HepG2 (cell line): ENCODE results near the gene TMEM187. TPM values are rescaled to one million over a fixed set of nuclear protein-coding genes. Genes with fewer than 3 reads are reported as not detected.

Experiments
- ATAC-seq: fragments of 200-7000 bp; cut with Tn5 transposase; 3 replicates; pipeline ENCODE4 v1.9.1; 2020; ENCODE audit warnings: mild to moderate bottlenecking, moderate library complexity
- BruUV-seq: library from RNA; stranded (reverse); fragments of 400-500 nt; replicated peaks from 2 replicates; lab custom pipeline; 2021; lab: Mats Ljungman, UMichigan
- CTCF ChIA-PET: fragments of 300-600 bp; formaldehyde crosslinking; extraction: SDS; loops from one replicate; lab custom pipeline; 2021; ENCODE audit warnings: low total read pairs, inconsistent platforms, low intra/inter-chr PET ratio; lab: Yijun Ruan, JAX
- POLR2A ChIA-PET: fragments of 350-600 bp; sonication (Branson Sonifier 250); formaldehyde crosslinking; loops from one replicate; lab custom pipeline; 2020; ENCODE audit warnings: antibody characterized with exemption, inconsistent platforms; lab: Yijun Ruan, JAX
- DNase-seq: peaks from one replicate; pipeline ENCODE4 v3.0.0-alpha.2; 2015; ENCODE audit warnings: low spot score
- FAIRE-seq: peaks from 3 replicates; lab custom pipeline; 2011; peaks lifted over from hg19 to GRCh38; lab: Jason Lieb, UNC
- H2AFZ ChIP-seq: one replicate; pipeline ENCODE4 v1.6.1; 2011; ENCODE audit warnings: low read length, inconsistent platforms
- H3K27ac ChIP-seq: fragments of 300-600 bp; 3 replicates; pipeline ENCODE4 v1.8.0; 2011; ENCODE audit warnings: mixed run types, mild to moderate bottlenecking, mixed read lengths, low read length, inconsistent platforms; ENCODE audit not compliant: insufficient read depth; ENCODE audit errors: extremely low read length
- H3K27me3 ChIP-seq, 2 experiments: fragments of 200-600 bp in 1 of 2; 2 replicates in 1 of 2; 3 replicates in 1 of 2; pipeline versions ENCODE4 v1.6.0 to v1.8.0; 2011; ENCODE audit warnings: low read length in 2 of 2, mild to moderate bottlenecking in 2 of 2, moderate library complexity in 2 of 2, inconsistent platforms in 1 of 2; ENCODE audit not compliant: insufficient read depth in 2 of 2, control insufficient read depth in 1 of 2
- H3K36me3 ChIP-seq, 2 experiments: fragments of 200-600 bp in 1 of 2; replicated peaks in 1 of 2; 2 replicates in 1 of 2; 3 replicates in 1 of 2; pipeline versions ENCODE4 v1.5.1 to v1.8.0; 2011; ENCODE audit warnings: low read length in 2 of 2, inconsistent platforms in 1 of 2; ENCODE audit not compliant: insufficient read depth in 2 of 2, control insufficient read depth in 1 of 2
- H3K4me1 ChIP-seq: 2 replicates; pipeline ENCODE4 v1.5.1; 2012; ENCODE audit warnings: low read length, inconsistent platforms; ENCODE audit not compliant: insufficient read depth
- H3K4me2 ChIP-seq: 2 replicates; pipeline ENCODE4 v1.6.0; 2011; ENCODE audit warnings: low read depth, low read length, inconsistent platforms
- H3K4me3 ChIP-seq, 3 experiments: fragments of 200-600 bp in 1 of 3; sonication (generic), shearing (Covaris generic) in 1 of 3; replicated peaks in 1 of 3; 2 replicates each; pipeline ENCODE4 v1.5.1; 2011 to 2016; ENCODE audit warnings: low read length in 3 of 3, inconsistent platforms in 2 of 3, low read depth in 2 of 3, mild to moderate bottlenecking in 2 of 3, control low read depth in 1 of 3, mixed read lengths in 1 of 3; ENCODE audit not compliant: insufficient read depth in 1 of 3
- H3K79me2 ChIP-seq: one replicate; pipeline ENCODE4 v1.6.1; 2011; ENCODE audit warnings: low read length, inconsistent platforms; ENCODE audit not compliant: insufficient read depth
- H3K9ac ChIP-seq: 2 replicates; pipeline ENCODE4 v1.6.0; 2011; ENCODE audit warnings: mild to moderate bottlenecking, low read depth, low read length, inconsistent platforms; ENCODE audit not compliant: insufficient read depth
- H3K9me3 ChIP-seq: 2 replicates; pipeline ENCODE4 v1.5.1; 2012; ENCODE audit warnings: mild to moderate bottlenecking, low read length
- H4K20me1 ChIP-seq: 2 replicates; pipeline ENCODE4 v1.6.0; 2011; ENCODE audit warnings: inconsistent platforms, mild to moderate bottlenecking, low read length, moderate library complexity; ENCODE audit not compliant: insufficient read depth
- CHCHD3 ChIP-seq: sonication (generic); formaldehyde crosslinking; IDR thresholded peaks from 2 replicates; pipeline ENCODE4 v1.8.0; 2022; ENCODE audit warnings: mild to moderate bottlenecking, missing genetic modification reagents, moderate library complexity
- MEIS2 ChIP-seq: sonication (generic); formaldehyde crosslinking; IDR thresholded peaks from 2 replicates; pipeline ENCODE4 v1.9.0; 2021; ENCODE audit warnings: mild to moderate bottlenecking, missing genetic modification reagents
- MTERF4 ChIP-seq: sonication (generic); formaldehyde crosslinking; IDR thresholded peaks from 2 replicates; pipeline ENCODE4 v1.8.0; 2023; ENCODE audit warnings: mild to moderate bottlenecking, missing genetic modification reagents
- PAWR ChIP-seq: sonication (generic); formaldehyde crosslinking; IDR thresholded peaks from 2 replicates; pipeline ENCODE4 v1.4.0; 2020; ENCODE audit warnings: missing genetic modification reagents, mild to moderate bottlenecking, borderline replicate concordance
- PBX2 ChIP-seq: IDR thresholded peaks from 2 replicates; pipeline ENCODE4 v1.6.1; 2016; ENCODE audit warnings: control low read depth
- RORA ChIP-seq: sonication (generic); formaldehyde crosslinking; IDR thresholded peaks from 2 replicates; pipeline ENCODE4 v1.5.0; 2020; ENCODE audit warnings: mild to moderate bottlenecking, missing genetic modification reagents, moderate library complexity
- SMARCC2 ChIP-seq: fragments of 450-650 bp; IDR thresholded peaks from 2 replicates; pipeline ENCODE4 v1.6.1; 2017; ENCODE audit warnings: antibody characterized with exemption, mild to moderate bottlenecking
- TFDP1 ChIP-seq: IDR thresholded peaks from 2 replicates; pipeline ENCODE4 v1.6.1; 2016; ENCODE audit warnings: missing compliant biosample characterization, missing genetic modification reagents, borderline replicate concordance
- THAP9 ChIP-seq: sonication (generic); formaldehyde crosslinking; IDR thresholded peaks from 2 replicates; pipeline ENCODE4; 2020; ENCODE audit warnings: missing genetic modification reagents, mild to moderate bottlenecking, borderline replicate concordance
- ZNF326 ChIP-seq: sonication (generic); formaldehyde crosslinking; IDR thresholded peaks from 2 replicates; pipeline ENCODE4 v1.4.0; 2020; ENCODE audit warnings: missing genetic modification reagents, borderline replicate concordance
- WGBS: methylation state at CpG from one replicate; pipeline ENCODE4 v1.1.6; 2017; ENCODE audit warnings: low lambda C conversion rate; 5-methylcytosine and 5-hydroxymethylcytosine counted together
- in situ Hi-C: cut with HindIII; loops from 2 replicates; pipeline ENCODE4 v1.10.0; 2017; ENCODE audit warnings: low pct_unique_long_range_greater_than_20kb; ENCODE audit not compliant: extremely low pct_ligation_motif_present
- intact Hi-C: fragments of 100-400 bp; cut with micrococcal nuclease; formaldehyde crosslinking; loops from one replicate; pipeline ENCODE4 v1.10.0; 2022; ENCODE audit not compliant: unreplicated experiment
- polyA plus RNA-seq, 8 experiments: library from polyadenylated mRNA; depleted of rRNA in 3 of 8; stranded (reverse) in 7 of 8; unstranded in 1 of 8; fragments of >200 nt; fragmentation: Illumina TruSeq in 4 of 8; extraction: Trizol in 4 of 8; gene quantifications; 2 replicates each; pipeline versions ENCODE4 v1.2.1 to v1.2.3, GENCODE V29; 2011 to 2016; ENCODE audit warnings: low read depth in 4 of 8, missing spikeins in 1 of 8, mixed read lengths in 1 of 8; ENCODE audit not compliant: insufficient read depth in 1 of 8
- total RNA-seq, 5 experiments: library from RNA; depleted of rRNA; stranded (reverse); fragments of >200 nt; fragmentation: Illumina TruSeq; extraction: Trizol; gene quantifications; 2 replicates each; pipeline ENCODE4 v1.2.3, GENCODE V29; 2016; ENCODE audit warnings: low read depth in 1 of 5

The TMEM187 gene
- total and polyA plus RNA-seq, 2 of the 13 experiments (the other 11 are each of a cell fraction or from before 2014, with no cell fraction given), result 2.2 to 6.2 TPM

- FAIRE-seq, result no peak
- no peaks in the 10 kb centered on the region for H3K9me3 ChIP-seq
- H2AFZ ChIP-seq, result no peak overlapping the region
- ChIA-PET POLR2A (no interaction called here), CTCF (no interaction called here)
- DNase-seq, result no peak
- BruUV-seq, result no TSS peak
- peaks cover 19% of the 10 kb centered on the region for H3K4me1 ChIP-seq
- no peak for TF ChIP-seq MEIS2 (CRISPR knock-in tag)
- TF ChIP-seq PBX2 (CRISPR knock-in tag), result no peak
- TF ChIP-seq PAWR (CRISPR knock-in tag), result no peak
- no peak for TF ChIP-seq MTERF4
- no peak for TF ChIP-seq THAP9
- no peak for TF ChIP-seq SMARCC2
- TF ChIP-seq RORA (CRISPR knock-in tag), result no peak
- no peak for TF ChIP-seq TFDP1 (CRISPR knock-in tag)
- TF ChIP-seq CHCHD3 (CRISPR knock-in tag), result no peak
- no peak for TF ChIP-seq ZNF326 (CRISPR knock-in tag)
- H3K9ac ChIP-seq, result no peak overlapping the region
- H3K27ac ChIP-seq, result no peak overlapping the region
- no peaks in the 10 kb centered on the region for H4K20me1 ChIP-seq
- in situ Hi-C loops (no loop called here), intact Hi-C loops (no loop called here)
- H3K4me2 ChIP-seq, result no peak overlapping the region
- peaks cover 9% of the 10 kb centered on the region for H3K79me2 ChIP-seq
- peaks cover 1 to 8% of the 10 kb centered on the region in 2 experiments; a peak in 1 of 5 replicates for H3K36me3 ChIP-seq
- 97% methylated on average over 8 of the region's 13 CpGs for WGBS
- H3K27me3 ChIP-seq, result no peaks in the 10 kb centered on the region
- no peak for ATAC-seq
- H3K4me3 ChIP-seq, result no peak overlapping the region
Measured at GRCh38 chrX:153932220-153932915, 40.2 kb upstream of the TMEM187 start.
